Measurements from ENCODE around the gene KRTAP5-5.

The KRTAP5-5 gene

GRCh38 chr11:1625541-1625940, 4.0 kb upstream of the KRTAP5-5 start:
- CTCF ChIA-PET = interaction anchor here (1.4 to 7.7 kb wide), 6 partner anchors 8 to 78 kb away, joined by 4 to 52 read pairs (median 22); no protein-coding TSS in a partner anchor
- H3K4me3 ChIP-seq (ENCODE audit: low read depth, low read length) = no peak overlapping the region
- TF ChIP-seq, protein P1, sequence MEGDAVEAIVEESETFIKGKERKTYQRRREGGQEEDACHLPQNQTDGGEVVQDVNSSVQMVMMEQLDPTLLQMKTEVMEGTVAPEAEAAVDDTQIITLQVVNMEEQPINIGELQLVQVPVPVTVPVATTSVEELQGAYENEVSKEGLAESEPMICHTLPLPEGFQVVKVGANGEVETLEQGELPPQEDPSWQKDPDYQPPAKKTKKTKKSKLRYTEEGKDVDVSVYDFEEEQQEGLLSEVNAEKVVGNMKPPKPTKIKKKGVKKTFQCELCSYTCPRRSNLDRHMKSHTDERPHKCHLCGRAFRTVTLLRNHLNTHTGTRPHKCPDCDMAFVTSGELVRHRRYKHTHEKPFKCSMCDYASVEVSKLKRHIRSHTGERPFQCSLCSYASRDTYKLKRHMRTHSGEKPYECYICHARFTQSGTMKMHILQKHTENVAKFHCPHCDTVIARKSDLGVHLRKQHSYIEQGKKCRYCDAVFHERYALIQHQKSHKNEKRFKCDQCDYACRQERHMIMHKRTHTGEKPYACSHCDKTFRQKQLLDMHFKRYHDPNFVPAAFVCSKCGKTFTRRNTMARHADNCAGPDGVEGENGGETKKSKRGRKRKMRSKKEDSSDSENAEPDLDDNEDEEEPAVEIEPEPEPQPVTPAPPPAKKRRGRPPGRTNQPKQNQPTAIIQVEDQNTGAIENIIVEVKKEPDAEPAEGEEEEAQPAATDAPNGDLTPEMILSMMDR (IDR thresholded peaks at IDR 0.05; ENCODE audit: insufficient read depth, low read length, missing control alignments) = no peak
- POLR2A ChIA-PET = no interaction called here
- no peak for DNase-seq (ENCODE audit: low read depth, low spot score)

DNA sequence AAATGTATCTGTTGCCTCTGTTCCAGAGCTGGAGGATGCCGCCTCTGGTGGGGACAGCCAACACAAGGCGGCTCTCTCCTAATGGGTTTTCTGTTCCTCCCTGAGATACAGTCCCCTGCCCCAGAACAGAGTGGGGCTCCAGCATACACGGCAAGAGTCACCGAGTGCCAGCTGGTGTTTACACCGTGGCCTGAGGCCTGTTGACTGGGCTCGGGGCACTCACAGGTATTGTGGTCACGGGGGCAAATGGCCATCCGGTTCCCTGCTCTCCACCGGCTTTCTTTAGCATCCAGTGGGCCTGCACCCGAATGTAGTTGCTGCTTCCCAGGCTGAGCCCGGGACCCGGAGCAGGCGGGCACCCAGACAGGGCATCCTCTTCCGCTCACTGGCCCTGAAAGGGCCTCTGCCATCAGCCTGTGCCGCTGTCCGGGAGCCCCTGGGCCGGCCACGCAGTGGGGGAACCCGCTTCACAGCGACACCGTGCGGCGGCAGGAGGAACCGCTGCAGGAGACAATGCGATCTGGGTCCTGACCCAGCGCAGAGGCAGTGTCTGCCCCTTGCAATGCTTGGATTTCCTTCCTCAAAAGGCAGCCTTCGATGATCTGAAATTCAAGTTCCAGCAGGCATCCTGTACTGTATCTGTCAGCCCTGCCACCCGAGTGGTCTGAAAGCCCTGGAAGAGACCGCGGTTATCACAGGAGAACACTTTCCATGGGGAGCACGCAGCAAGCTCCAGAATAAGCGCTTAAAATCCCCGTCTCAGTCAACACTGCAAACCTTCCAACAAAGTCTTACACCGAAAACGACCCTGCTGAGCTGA, 859 bp upstream of the KRTAP5-5 start:
- no peak overlapping the region for H3K4me3 ChIP-seq (ENCODE audit: low read depth, low read length)
- POLR2A ChIA-PET = no interaction called here
- CTCF ChIA-PET = interaction anchor here (0.9 to 7.7 kb wide), 11 partner anchors 10 to 87 kb away, joined by 3 to 56 read pairs (median 8); no protein-coding TSS in a partner anchor
- TF ChIP-seq, protein P1 (IDR thresholded peaks at IDR 0.05; ENCODE audit: insufficient read depth, low read length, missing control alignments) = peak; percentile 95
- DNase-seq (ENCODE audit: low read depth, low spot score) = no peak

DNA sequence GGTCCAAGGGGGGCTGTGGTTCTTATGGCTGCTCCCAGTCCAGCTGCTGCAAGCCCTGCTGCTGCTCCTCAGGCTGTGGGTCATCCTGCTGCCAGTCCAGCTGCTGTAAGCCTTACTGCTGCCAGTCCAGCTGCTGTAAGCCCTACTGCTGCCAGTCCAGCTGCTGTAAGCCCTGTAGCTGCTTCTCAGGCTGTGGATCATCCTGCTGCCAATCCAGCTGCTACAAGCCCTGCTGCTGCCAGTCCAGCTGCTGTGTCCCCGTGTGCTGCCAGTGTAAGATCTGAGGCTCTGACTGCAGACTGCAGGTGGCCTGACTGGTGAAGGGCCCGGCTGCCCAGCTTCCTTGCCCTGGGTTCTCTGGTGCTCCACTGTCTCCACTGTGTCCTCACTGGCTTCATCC, 696 bp downstream of the KRTAP5-5 start:
- ChIA-PET POLR2A (no interaction called here), CTCF (interaction anchor here (1.1 to 7.7 kb wide), 10 partner anchors 9 to 83 kb away, joined by 3 to 56 read pairs (median 7); partner anchors contain the start of gene KRTAP5-3)
- TF ChIP-seq, protein P1 (IDR thresholded peaks at IDR 0.05; ENCODE audit: insufficient read depth, low read length, missing control alignments) = no peak
- no peak overlapping the region for H3K4me3 ChIP-seq (ENCODE audit: low read depth, low read length)
- no peak for DNase-seq (ENCODE audit: low read depth, low spot score)

GRCh38 chr11:1631066-1631568, 1.5 kb downstream of the KRTAP5-5 start:
- H3K4me3 ChIP-seq (ENCODE audit: low read depth, low read length) = no peak overlapping the region
- POLR2A ChIA-PET = no interaction called here
- TF ChIP-seq, protein P1 (IDR thresholded peaks at IDR 0.05; ENCODE audit: insufficient read depth, low read length, missing control alignments) = no peak
- CTCF ChIA-PET = interaction anchor here (0.9 to 7.7 kb wide), 14 partner anchors 9 to 520 kb away, joined by 3 to 56 read pairs (median 7); partner anchors contain the start of genes KRTAP5-3 and KRTAP5-4
- DNase-seq (ENCODE audit: low read depth, low spot score) = no peak

DNA sequence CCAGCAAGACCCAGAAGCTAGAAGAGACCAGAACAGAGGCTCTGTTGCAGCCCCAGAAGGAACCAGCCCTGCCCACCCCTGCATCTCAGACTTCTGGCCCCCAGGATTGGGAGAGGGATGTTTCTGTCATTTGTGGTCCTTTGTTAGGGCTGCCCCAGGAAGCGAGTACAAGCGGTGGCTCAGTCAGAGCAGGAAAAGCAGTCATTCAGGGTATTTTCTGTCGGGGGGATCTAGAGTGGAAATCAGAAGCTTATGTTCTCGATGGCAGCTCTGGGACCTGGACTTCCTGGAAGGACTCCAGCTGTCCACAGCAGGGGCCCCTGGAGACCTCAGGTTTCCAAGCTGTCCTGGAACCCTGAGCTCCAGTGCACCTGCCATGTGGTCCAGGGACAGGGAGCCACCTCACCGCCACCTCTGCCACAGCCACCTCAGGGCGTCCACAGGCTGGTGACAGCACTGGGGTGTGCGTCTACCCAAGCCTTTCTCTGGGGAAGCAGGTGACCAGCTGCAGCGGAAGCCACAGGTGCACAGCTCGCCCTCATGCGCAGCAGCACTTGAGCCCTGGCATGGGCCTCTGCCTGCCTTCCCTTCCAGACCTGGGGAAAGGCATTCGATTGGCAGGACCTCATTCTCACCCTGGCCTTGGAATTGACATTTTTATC, 2.6 kb downstream of the KRTAP5-5 start:
- DNase-seq (ENCODE audit: low read depth, low spot score) = no peak
- H3K4me3 ChIP-seq (ENCODE audit: low read depth, low read length) = no peak overlapping the region
- POLR2A ChIA-PET = no interaction called here
- TF ChIP-seq, protein P1 (IDR thresholded peaks at IDR 0.05; ENCODE audit: insufficient read depth, low read length, missing control alignments) = no peak
- CTCF ChIA-PET = interaction anchor here (0.6 to 7.7 kb wide), 12 partner anchors 8 to 519 kb away, joined by 3 to 56 read pairs (median 6); partner anchors contain the start of gene KRTAP5-4

DNA sequence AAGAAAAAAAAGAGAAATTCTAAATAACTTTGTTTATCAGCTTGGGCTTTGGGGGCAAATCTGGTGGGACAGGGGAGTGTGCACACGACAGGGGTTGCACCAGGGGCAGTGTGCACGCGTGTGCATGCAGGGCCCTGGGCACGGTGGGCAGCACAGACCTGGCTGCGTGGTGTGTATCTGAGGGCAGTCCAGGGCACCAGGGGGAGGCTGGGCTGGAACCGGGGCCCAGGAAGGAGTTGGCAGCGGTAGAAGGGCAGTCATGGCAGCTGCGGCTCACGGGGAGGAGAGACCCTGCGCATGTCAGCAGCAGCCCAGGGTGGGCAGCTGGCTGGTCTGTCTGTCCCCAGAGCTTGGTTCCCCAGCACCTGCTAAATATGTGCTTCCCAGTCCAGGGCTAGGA, 4.3 kb downstream of the KRTAP5-5 start:
- POLR2A ChIA-PET = no interaction called here
- CTCF ChIA-PET = no interaction called here
- H3K4me3 ChIP-seq (ENCODE audit: low read depth, low read length) = no peak overlapping the region
- TF ChIP-seq, protein P1 (IDR thresholded peaks at IDR 0.05; ENCODE audit: insufficient read depth, low read length, missing control alignments) = no peak
- DNase-seq (ENCODE audit: low read depth, low spot score) = no peak

All from AG04449 (cell line).